HFFc6 (cell line): ENCODE measurements around the gene OVCA2. TPM values are rescaled to one million over a fixed set of nuclear protein-coding genes. Genes with fewer than 3 reads are reported as not detected.
A peak's percentile ranks its signal among the peaks of the same experiment; 100 is the strongest.

Source experiments
- DNase-seq: peaks from one replicate; pipeline ENCODE4 v3.0.0-alpha.2; 2018
- H3K27ac Mint-ChIP-seq: 2 replicates; pipeline ENCODE4 v1.8.0; 2020; ENCODE audit warnings: mild to moderate bottlenecking, mixed read lengths
- H3K27me3 Mint-ChIP-seq: 2 replicates; pipeline ENCODE4 v1.8.0; 2021; ENCODE audit warnings: mild to moderate bottlenecking, moderate library complexity, mixed read lengths; ENCODE audit not compliant: insufficient read depth
- H3K36me3 Mint-ChIP-seq: 2 replicates; pipeline ENCODE4 v1.8.0; 2021; ENCODE audit warnings: low read depth, mixed read lengths
- H3K4me1 Mint-ChIP-seq: 2 replicates; pipeline ENCODE4 v1.8.0; 2020; ENCODE audit warnings: low read depth, mixed read lengths
- H3K4me3 Mint-ChIP-seq: 2 replicates; pipeline ENCODE4 v1.8.0; 2020; ENCODE audit warnings: mild to moderate bottlenecking, moderate library complexity, mixed read lengths
- H3K9me3 Mint-ChIP-seq: 2 replicates; pipeline ENCODE4 v1.8.0; 2020; ENCODE audit warnings: mild to moderate bottlenecking, mixed read lengths
- total RNA-seq, 6 experiments: library from RNA; stranded (reverse); fragmentation: NEBNext Ultra II Directional; extraction: Animal tissue kit (Norgen Biotek cat#: 25700); gene quantifications; 2 replicates in 1 of 6; 3 replicates in 5 of 6; pipeline ENCODE4 v1.2.3, GENCODE V29; 2021
- TF ChIP-seq, protein P1 (sequence below): fragments of 200-600 bp; sonication (generic); IDR thresholded peaks from 2 replicates; pipeline ENCODE4 v1.5.0; 2021; ENCODE audit warnings: antibody characterized with exemption, mild to moderate bottlenecking

OVCA2 gene
- total RNA-seq, 6 experiments from 2014 or later, result 39.5 to 44.3 (median 41.7) TPM

GRCh38 chr17:2055292-2056205, 13.7 kb downstream of the OVCA2 start:
- TF ChIP-seq, protein P1, sequence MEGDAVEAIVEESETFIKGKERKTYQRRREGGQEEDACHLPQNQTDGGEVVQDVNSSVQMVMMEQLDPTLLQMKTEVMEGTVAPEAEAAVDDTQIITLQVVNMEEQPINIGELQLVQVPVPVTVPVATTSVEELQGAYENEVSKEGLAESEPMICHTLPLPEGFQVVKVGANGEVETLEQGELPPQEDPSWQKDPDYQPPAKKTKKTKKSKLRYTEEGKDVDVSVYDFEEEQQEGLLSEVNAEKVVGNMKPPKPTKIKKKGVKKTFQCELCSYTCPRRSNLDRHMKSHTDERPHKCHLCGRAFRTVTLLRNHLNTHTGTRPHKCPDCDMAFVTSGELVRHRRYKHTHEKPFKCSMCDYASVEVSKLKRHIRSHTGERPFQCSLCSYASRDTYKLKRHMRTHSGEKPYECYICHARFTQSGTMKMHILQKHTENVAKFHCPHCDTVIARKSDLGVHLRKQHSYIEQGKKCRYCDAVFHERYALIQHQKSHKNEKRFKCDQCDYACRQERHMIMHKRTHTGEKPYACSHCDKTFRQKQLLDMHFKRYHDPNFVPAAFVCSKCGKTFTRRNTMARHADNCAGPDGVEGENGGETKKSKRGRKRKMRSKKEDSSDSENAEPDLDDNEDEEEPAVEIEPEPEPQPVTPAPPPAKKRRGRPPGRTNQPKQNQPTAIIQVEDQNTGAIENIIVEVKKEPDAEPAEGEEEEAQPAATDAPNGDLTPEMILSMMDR, result no peak
- H3K27me3 Mint-ChIP-seq, result peaks cover 4% of the 10 kb centered on the region; the same call in 1 of the 2 replicates
- H3K36me3 Mint-ChIP-seq, result peaks cover 9% of the 10 kb centered on the region; the same call in 1 of the 2 replicates
- peak overlapping the region; percentile 75 for H3K27ac Mint-ChIP-seq
- H3K4me1 Mint-ChIP-seq, result peaks cover 20% of the 10 kb centered on the region
- H3K4me3 Mint-ChIP-seq, result peak overlapping the region; percentile 86
- DNase-seq, result no peak
- H3K9me3 Mint-ChIP-seq, result no peaks in the 10 kb centered on the region

- peak; percentile 56 for DNase-seq
- TF ChIP-seq, protein P1, result no peak; the same call in 1 of the 2 replicates
- peak overlapping the region; percentile 75 for H3K27ac Mint-ChIP-seq
- H3K4me1 Mint-ChIP-seq, result peaks cover 30% of the 10 kb centered on the region
- H3K9me3 Mint-ChIP-seq, result no peaks in the 10 kb centered on the region
- peak overlapping the region; percentile 86 for H3K4me3 Mint-ChIP-seq
- peaks cover 13% of the 10 kb centered on the region; the same call in 1 of the 2 replicates for H3K36me3 Mint-ChIP-seq
- H3K27me3 Mint-ChIP-seq, result peaks cover 6% of the 10 kb centered on the region
Measured at GRCh38 chr17:2056206-2057174, 14.7 kb downstream of the OVCA2 start.

GRCh38 chr17:2057175-2057759, 15.4 kb downstream of the OVCA2 start:
- H3K36me3 Mint-ChIP-seq, result peaks cover 13% of the 10 kb centered on the region; the same call in 1 of the 2 replicates
- H3K4me3 Mint-ChIP-seq, result no peak overlapping the region
- TF ChIP-seq, protein P1, result no peak
- peak overlapping the region; percentile 75; the same call in 1 of the 2 replicates for H3K27ac Mint-ChIP-seq
- H3K4me1 Mint-ChIP-seq, result peaks cover 38% of the 10 kb centered on the region
- no peaks in the 10 kb centered on the region for H3K9me3 Mint-ChIP-seq
- H3K27me3 Mint-ChIP-seq, result peaks cover 13% of the 10 kb centered on the region
- no peak for DNase-seq

DNA sequence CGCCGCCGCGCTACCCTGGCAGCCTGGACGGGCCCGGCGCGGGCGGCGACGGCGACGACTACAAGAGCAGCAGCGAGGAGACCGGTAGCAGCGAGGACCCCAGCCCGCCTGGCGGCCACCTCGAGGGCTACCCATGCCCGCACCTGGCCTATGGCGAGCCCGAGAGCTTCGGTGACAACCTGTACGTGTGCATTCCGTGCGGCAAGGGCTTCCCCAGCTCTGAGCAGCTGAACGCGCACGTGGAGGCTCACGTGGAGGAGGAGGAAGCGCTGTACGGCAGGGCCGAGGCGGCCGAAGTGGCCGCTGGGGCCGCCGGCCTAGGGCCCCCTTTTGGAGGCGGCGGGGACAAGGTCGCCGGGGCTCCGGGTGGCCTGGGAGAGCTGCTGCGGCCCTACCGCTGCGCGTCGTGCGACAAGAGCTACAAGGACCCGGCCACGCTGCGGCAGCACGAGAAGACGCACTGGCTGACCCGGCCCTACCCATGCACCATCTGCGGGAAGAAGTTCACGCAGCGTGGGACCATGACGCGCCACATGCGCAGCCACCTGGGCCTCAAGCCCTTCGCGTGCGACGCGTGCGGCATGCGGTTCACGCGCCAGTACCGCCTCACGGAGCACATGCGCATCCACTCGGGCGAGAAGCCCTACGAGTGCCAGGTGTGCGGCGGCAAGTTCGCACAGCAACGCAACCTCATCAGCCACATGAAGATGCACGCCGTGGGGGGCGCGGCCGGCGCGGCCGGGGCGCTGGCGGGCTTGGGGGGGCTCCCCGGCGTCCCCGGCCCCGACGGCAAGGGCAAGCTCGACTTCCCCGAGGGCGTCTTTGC, 16.2 kb downstream of the OVCA2 start:
- H3K4me3 Mint-ChIP-seq, result peak overlapping the region; percentile 71
- peaks cover 20% of the 10 kb centered on the region for H3K27me3 Mint-ChIP-seq
- H3K36me3 Mint-ChIP-seq, result peaks cover 13% of the 10 kb centered on the region; the same call in 1 of the 2 replicates
- DNase-seq, result no peak
- peak overlapping the region; percentile 75 for H3K27ac Mint-ChIP-seq
- TF ChIP-seq, protein P1, result no peak
- no peaks in the 10 kb centered on the region for H3K9me3 Mint-ChIP-seq
- peaks cover 44% of the 10 kb centered on the region for H3K4me1 Mint-ChIP-seq
